Hepatocyte (in vitro differentiated cells): ENCODE results near the gene ITSN1.

Source experiments
- CTCF ChIP-seq: fragments of 200-600 bp; sonication (generic); IDR thresholded peaks from 2 replicates; pipeline ENCODE4 v1.5.1; 2016; ENCODE audit warnings: antibody characterized with exemption, mild to moderate bottlenecking; ENCODE audit not compliant: poor library complexity
- EZH2 ChIP-seq: fragments of 200-600 bp; sonication (generic); IDR thresholded peaks from 2 replicates; pipeline ENCODE4 v1.6.1; 2016; ENCODE audit warnings: antibody characterized with exemption, mild to moderate bottlenecking, borderline replicate concordance

- TF ChIP-seq CTCF, result no peak
- no peak for TF ChIP-seq EZH2
These were observed 218.8 kb downstream of the ITSN1 start for GRCh38 chr21:33861125-33861524.
